Stimulated activated CD8-positive, alpha-beta memory T cell treated with anti-CD3 and anti-CD28 coated beads, Interleukin-15, amount 100 ng/mL, for 4 hours (primary cell): ENCODE measurements around the gene ITGB6.

Experiments used
- DNase-seq, 2 donors: peaks; one replicate each; pipeline ENCODE4 v3.0.0-alpha.2; 2020; ENCODE audit warnings: low read depth in 2 of 2

ITGB6 gene

DNA sequence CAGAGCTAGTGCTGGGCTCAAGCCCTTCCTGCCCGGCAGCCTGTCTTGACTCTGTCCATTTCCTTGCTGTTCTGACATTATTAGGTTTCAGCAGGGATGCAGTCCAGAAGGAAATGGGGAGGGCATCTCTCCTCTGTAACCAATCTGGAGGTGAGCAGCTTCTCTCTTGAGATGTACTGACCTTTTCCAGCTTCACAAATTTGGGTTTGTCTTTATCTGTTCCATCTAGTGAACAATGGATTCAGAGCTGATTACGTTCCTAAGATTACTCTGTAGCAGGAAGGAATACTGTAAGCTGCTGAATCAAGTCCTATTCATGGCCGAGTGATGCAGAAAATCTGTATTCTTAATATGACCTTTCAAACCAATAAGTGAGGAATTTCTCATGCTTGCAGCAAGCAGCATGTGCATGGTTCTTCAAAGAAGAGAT is 148.7 kb downstream of the ITGB6 start:
- no peak for DNase-seq

DNA sequence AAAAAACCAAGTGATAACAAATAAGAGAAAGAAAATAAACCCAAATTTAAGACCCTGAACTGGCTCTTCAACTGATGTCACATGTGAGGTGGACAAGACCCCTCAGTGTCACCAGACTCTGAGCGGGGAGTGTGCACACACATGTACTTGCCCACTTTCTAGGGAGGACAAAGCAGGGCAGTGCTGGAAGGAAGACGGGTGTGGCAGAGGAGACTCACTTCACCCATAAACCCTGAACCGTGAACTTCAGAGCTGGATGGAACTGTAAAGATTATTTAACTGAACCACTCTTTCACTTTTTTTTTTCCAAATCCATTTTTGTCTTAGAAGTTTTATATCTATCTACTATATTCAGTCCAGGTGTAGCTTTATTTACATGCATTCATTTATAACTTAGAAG is 149.9 kb downstream of the ITGB6 start:
- no peak for DNase-seq
